Upper lobe of left lung (tissue), 4 donors: ENCODE measurements around the gene KCNK2.

Source experiments
- EP300 ChIP-seq, 4 donors: sonication (generic); formaldehyde crosslinking; IDR thresholded peaks; one replicate each; pipeline ENCODE4 v1.5.1; 2017; ENCODE audit warnings: antibody characterized with exemption in 4 of 4, control low read depth in 2 of 4
- POLR2AphosphoS5 ChIP-seq, 2 donors: sonication (generic); formaldehyde crosslinking; IDR thresholded peaks; one replicate each; pipeline ENCODE4 v1.5.1; 2017; ENCODE audit warnings: antibody characterized with exemption in 2 of 2
- TF ChIP-seq, protein P1 (sequence below), 6 experiments: fragments of 450-650 bp in 4 of 6; fragments of 200-600 bp in 2 of 6; sonication (generic) in 2 of 6; IDR thresholded peaks; one replicate each; pipeline ENCODE4 v1.5.1; 2016 to 2019; ENCODE audit warnings: antibody characterized with exemption in 6 of 6

DNA sequence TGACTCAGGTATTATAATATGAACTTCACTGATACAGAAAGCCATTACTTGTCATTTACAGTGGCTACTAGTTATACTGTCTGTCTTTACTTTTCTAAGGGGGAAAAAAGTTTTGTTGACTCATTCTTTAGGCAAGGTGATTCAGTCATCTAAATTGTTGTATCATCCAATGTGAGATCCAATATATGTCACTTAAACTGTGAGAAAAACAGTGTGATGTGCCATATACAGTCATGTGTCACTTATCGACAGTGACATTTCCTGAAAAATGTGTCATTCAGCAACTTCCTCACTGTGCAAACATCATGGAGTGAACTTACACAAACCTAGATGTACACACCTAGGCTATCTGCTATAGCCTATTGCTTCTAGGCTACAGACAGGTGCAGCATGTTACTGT lies 57.6 kb downstream of the KCNK2 start:
- TF ChIP-seq, protein P1, sequence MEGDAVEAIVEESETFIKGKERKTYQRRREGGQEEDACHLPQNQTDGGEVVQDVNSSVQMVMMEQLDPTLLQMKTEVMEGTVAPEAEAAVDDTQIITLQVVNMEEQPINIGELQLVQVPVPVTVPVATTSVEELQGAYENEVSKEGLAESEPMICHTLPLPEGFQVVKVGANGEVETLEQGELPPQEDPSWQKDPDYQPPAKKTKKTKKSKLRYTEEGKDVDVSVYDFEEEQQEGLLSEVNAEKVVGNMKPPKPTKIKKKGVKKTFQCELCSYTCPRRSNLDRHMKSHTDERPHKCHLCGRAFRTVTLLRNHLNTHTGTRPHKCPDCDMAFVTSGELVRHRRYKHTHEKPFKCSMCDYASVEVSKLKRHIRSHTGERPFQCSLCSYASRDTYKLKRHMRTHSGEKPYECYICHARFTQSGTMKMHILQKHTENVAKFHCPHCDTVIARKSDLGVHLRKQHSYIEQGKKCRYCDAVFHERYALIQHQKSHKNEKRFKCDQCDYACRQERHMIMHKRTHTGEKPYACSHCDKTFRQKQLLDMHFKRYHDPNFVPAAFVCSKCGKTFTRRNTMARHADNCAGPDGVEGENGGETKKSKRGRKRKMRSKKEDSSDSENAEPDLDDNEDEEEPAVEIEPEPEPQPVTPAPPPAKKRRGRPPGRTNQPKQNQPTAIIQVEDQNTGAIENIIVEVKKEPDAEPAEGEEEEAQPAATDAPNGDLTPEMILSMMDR (IDR thresholded peaks at IDR 0.05), result no peak
- TF ChIP-seq POLR2AphosphoS5 (IDR thresholded peaks at IDR 0.05), result no peak
- no peak for TF ChIP-seq EP300 (IDR thresholded peaks at IDR 0.05)
